CD1c-positive myeloid dendritic cell (primary cell): ENCODE results near the gene TKTL1.

ENCODE experiments used
- DNase-seq: peaks from one replicate; pipeline ENCODE4 v3.0.0-alpha.2; 2016; ENCODE audit errors: extremely low spot score

The TKTL1 gene

DNA sequence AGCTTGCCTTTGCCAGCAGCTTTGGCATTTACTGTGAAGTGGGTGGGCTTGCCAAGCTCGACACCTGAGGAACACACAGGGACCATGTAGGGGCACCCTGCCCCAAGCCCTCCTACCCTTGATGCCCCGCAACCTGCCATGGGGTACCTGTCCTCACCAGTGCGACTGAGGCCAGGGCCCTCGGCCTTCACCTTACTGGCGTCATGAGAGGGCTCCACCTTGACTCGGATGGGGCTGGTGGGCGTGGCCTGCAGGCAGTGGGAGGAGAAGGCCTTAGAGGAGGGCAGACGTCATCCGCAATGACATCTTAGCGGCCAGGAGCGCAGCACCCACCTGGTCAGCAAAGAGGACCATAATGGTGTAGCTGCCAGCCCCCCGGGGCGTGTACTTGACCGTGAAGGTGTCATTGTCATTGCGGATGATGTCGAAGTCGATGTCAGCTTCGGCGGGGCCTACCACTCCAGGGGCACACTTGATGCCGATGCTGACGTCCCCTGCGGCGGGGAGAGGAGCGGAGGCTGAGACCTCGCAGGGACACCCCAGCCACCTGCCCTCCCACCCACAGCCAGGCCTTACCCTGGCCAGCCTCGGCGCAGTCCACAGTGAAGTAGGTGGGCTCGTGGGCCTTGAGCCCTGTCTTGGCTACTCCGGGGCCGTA, 66.6 kb downstream of the TKTL1 start:
- DNase-seq = no peak

DNA sequence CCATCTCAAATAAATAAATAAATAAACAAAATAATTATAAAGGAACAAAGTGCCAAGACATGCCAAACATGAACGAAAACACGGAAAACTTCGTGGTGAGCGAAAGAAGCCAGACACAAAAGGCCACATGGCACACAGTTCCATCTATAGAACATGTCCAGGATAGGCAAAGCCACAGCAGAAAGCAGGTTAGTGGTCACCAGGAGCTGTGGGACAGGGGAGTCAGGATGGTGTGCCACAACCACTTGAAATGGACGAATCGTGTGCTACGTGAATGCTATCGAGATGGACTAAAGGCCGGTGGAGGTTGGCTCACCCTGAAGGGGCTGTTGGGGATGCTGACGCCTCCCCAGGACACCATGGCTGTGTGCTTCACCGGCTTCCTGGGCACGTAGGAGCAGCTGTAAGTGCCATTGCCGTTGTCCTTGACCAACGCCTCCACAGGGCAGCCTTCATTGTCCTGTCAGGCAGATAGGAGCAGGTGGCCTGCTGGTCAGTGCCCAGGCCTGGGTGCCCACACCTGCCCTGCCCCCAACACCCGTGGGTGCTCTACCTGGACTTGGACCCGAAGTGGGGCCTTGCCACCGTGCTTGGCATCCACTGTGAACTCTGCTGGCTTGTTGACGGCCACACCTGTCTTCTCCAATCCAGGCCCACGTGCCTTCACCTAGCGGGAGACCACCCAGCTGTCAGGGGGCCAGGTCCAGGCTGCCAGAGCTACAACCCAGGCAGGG, 68.3 kb downstream of the TKTL1 start:
- DNase-seq = no peak

DNA sequence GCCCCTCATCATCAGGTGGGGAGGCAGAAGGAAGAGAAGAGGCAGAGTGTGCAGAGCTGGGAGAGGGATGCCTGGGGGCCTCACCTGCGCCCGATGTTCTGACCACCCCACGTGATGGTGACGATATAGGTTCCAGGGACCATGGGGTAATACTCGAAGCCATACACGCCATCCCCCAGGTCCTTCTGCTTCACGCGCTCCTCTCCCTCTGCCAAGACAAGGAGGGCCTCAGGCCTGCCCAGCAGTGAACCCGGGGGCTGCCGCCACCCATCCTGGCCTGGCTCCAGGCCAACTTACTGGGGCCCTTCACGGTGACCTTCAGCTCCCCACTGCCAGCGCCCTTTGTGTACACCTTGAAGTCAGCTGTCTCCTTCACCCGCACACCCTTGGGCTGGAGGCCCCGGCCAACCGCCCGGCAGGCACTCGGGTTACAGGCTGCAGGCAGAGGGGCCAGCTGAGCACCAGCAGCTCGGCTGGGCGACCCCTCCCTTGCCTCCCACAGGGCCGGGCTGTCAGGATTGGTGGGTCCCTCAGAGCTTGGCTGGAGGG, 69.5 kb downstream of the TKTL1 start:
- no peak for DNase-seq

DNA sequence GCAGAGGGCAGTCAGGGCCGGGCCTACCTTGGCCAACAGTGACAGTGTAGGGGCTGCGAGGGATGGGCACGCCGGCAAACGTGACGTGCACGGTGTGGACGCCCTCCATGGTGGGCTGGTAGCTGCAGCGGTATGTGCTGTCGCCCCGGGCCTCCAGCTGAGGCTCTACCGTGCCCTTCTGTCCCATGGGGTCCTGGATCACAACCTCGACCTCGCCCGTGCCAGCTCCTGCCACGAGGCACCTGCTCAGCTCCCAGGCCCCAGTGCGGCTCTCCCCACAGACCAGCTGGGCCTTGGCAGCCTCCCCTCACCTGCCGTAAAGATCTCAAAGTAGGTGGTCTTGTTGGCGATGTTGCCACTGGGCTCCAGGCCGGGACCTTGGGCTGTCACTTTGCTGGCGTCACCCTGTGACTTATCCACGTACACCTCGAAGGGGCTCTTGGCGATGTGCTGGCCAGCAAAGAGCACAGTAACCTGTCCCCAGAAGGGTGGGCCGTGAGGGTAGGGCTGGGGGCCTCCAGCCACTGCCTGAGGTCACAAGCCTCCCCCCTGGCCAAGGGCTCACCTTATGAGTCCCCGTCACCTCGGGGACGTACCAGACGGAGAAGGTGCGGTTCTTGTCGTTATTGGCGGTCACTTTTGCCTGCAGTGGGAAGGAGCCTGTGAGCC, 70.5 kb downstream of the TKTL1 start:
- DNase-seq = no peak

DNA sequence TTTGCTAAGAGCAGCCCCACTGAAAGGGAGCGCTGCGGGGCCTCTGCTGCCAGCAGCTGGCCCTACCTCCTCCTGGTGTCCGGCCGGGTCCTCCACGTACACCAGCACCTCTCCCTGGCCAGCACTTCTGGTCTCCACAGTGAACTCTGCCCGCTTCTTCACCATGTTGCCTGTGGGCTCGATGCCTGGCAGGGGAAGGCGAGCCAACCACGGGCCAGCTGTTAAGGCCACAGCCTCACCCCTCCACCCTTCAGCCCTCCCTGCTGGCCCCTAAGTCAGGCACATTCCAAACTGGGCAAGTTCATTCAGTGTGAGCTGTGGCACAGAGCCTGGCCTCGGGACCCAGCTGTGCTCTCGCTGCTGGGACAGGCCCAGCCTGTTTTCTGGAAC, 71.1 kb downstream of the TKTL1 start:
- no peak for DNase-seq

DNA sequence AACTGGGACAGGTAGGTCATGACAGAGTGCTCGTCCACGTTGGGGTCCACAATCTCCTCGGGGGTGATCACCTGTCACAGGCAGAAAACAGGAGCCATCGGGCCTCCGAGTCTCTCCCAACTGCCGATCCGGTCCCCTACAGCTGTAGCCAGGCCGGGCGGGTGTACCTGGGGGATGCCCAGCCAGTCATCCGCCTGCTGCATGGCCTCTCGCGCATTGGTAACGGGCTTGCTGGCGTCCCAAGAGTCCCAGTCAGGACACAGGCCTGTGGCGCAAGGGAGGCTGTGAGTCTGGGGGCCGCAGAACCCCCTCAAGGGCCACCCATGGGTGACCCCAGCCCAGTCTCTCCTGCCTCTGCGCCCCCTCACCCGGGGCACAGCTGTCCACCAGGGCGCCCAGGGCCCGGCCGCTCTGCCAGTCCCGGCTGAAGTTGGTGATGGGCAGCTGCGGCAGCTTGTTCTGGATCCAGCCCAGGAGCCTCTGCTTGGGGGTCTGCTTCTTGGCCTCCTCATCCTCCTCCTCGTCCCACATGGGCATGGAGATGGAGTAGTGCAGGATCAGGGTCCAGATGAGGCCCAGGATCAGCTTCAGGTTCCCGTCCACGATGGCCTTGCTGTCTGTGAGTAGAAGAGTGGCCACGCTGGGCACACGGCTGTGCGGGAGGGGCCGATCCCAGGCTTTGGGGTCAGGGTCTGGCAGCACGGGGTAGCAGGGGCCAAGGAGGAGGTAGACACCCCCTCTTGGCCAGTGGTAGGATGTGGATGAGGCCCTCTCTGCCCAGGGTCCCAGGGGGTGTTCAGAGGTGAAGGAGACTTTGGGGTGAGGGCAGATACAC, 72.1 kb downstream of the TKTL1 start:
- no peak for DNase-seq

DNA sequence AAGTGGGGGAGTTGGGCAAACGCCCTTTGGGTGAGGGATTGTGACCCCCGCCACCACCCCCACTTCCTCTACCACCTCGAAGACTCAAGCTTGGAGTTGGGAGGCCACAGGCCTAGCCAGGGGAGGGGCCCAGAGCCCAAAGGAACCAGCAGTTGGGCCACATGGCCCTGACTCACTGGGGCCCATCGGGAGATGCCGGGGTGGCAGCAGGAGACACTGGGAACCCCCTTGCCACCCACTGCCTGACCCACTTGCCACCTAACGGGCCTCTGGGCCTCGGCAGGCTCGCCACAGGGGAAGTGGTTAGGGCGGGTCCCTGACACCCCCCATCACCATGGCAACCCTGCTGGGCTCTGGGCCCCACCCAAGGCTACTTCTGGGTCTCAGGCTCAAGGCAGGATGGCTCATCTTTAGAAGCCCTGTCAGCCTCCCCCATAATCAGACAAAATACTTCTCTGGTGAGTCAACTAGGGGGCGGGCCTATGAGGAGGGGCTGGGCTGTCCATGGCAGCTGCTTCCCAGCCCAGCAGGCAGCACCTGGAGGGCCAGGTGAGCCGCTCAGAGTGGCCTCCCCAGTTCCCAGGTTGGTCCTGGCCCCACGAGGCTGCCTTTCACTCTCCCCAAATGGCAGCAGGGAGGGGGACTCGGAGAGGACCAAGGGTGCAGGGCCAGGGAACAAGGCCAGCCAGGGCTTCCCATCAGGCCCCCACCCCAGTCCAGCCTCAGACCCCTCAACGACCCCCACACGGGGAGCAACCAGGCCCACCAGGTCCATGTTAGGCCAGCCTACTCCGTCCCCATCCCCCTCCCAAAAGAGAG, 73.2 kb downstream of the TKTL1 start:
- peak; percentile 95 for DNase-seq

DNA sequence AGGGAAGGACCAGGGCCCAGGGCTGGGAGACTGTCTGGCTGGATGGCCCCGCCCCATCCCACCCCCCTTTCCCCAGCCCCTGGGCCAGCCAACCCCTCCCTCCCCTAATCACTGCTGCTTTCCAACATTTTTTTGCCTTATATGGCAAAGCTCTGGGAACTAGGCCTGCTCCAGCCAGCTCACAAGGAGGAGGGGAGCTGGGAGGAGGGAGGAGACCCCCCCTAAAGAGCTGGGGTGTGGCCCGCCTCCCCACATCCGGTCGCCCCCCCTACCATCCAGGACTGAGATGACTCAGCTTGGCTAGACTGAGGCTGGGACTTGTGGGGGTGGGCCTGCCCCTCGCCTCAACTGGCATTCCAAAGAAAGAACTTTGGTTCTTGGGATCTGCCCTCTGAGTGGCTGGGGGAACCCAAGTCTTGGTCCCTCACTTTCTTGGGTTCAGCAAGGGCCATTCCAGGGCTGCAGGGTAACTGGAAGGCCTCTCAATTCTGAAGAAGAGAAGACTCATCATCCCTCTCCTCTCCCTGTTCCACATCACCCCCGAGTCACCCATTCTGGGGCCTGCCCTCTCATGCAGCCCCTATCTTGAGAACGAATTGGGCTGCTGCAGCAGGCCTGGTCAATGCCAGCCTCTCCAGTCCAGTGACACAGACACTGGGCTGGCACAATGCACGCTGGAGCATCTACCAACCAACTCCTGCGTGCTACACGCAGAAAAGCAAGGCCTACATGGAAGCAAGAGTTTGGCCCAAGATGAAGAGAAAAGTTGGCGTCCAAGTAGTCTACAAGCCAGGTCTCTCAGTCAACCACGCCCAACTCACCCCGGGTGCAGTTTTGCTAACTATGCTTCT, 74.1 kb downstream of the TKTL1 start:
- DNase-seq = peak; percentile 71

DNA sequence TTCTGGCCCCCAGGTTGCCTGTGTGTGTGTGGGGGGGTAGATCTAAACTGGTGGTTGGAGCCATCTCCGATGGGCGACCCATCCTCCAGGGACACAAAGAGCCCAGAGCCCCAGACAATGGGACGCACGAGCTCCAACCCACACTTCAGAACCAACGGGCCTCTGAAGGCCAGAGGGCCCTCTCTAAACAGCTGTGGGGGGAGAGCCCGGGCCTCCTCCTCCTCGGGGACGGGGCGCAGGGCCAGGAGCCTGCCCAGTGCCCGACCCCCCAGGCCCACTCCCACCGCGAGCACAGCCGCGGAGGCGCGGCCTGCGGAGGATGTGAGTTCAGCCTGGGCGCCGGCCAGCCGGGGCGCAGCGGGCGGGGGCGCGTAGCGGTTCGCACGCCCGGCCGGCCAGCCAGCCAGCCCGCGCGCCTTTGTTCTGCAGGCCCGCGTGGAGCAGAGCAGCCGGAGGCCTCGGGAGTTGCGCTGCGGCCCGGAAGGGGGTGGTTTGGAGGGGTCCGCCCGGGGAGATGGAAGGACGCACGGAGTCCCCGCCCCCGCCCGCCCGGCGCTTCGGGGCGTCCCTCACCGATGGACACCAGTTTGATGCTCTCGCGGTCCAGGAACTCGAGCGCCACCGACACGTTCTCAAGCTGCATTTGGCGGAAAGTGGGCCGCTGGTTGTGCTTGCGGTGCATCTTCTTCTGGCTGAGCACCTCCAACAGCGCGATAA, 74.9 kb downstream of the TKTL1 start:
- DNase-seq = no peak

DNA sequence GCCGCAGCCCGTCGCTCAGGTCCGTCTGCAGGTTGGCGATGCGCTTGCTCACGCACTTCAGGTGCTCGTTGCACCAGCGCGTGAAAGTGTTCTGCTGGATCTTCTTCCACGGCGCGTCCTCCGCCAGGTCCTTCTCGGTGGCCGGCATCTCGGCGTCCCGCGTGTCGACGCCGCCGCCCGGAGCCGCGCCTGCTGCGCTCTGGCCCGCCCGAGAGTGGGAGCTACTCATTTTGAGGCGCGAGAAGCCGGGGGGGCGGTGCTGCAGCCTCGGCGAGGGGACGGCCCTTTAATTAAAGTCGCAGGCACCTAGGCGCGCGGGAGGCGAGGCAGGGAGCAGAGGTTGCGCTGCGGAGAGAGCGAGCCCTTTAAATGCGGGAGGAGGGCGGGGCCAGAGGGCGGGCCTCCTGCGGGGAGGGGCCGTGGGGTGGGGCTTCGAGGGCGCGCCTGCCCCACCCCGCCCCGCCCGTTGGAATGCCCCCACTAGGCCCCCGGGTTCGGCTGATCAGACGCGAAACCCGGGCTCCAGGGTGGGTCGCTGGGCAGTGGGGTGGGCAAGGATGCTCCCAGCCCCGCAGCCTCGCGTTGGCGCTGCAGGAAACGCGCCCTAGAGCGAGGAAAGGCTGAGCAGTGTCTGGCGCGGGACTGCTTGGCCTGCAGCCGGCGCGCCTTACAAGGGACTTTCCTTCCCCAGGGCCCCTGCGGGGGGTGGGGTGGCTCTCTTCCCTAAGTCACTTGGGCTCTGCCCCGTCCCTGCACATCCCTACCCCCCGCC, 75.6 kb downstream of the TKTL1 start:
- peak; percentile 95 for DNase-seq

DNA sequence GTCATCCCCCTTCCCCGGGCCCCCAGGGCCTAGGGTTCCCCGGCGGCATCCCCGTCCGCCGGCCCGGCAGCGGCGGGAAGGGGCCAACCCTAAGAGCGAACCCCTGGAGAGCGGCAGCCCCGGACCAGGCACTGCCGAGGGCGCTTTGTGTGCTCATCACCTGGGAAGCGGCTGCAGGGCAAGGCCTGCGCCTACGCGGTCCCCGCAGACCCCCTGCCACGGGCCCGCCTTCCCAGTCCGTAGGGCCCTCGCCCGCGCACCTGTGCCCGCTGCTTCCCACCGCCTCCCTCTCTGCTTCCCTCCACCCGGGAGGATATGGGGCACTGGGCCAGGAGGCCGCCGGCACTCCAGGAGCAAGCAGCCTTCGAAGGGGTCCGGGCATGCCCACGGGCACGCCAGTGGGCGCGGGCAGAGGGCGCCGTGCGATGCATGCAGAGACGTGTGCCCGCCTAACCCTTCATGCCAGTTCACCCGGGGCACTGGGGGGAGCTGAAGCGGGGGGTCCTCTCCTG, 76.2 kb downstream of the TKTL1 start:
- DNase-seq = no peak

DNA sequence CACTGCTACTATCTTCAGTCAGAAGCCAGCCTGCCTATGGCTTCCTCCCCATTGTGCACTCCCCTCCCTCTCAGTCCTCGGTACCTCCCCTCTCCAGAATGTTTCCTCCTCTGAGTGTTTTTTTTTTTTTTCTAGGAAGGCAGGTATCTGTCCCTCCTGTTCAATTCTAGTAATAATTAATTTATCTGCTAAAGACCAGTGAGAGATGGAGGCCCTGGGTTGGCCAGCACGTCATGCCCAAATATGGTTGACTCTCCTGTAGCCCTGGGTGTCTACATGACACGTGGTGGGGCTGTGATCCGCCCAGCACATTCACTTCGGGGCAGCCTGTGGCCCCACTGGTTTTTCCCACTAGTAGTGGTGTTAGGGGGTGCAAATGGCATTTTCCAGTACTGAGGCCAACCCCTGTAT, 77.0 kb downstream of the TKTL1 start:
- DNase-seq = peak; percentile 26

DNA sequence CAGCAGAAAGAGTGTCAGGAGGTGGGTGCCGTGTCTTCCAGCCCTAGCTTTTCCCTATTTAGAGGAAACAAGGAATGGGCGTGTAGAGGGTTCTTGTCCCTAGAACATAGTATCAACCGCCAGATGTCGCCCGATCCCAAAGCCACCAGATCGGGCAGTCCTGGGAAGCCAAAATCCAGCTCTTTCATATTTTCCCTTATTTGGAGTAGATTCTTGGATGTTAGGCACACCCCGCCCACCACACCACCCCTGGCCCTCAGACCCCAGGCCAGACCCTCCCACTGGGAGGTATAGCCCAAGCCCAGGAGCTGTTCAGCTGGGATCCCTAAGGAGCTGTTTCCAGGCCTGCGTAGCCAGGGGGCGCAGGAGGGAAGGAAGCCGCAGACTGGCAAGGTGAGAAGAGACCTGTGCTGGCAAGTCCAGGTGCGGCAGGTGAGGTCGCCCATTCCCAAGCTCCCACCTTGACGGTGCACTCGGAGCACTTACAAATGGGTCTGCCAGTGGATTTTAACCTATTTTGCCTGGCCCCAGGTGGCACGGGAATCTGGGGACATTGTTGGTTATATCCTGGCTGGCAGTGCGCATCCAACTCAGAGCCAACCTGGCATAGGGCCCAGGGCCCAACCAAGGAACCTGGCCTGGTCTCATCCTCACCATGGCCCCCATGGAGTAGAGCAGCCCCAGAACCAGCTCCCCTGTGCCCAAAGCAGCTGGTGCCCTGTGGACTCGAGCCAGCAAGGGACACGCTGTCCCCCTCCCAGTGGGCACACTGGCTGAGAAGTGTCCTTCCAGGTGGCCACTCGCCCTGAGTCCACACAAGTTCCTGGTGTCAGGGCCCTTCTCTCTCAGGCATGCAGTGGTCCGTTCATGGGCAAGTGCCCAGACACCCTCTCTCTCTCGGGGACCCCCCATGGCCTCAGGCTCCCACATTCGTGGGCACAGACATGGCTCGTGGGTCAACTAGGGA, 78.0 kb downstream of the TKTL1 start:
- DNase-seq = peak; percentile 57

DNA sequence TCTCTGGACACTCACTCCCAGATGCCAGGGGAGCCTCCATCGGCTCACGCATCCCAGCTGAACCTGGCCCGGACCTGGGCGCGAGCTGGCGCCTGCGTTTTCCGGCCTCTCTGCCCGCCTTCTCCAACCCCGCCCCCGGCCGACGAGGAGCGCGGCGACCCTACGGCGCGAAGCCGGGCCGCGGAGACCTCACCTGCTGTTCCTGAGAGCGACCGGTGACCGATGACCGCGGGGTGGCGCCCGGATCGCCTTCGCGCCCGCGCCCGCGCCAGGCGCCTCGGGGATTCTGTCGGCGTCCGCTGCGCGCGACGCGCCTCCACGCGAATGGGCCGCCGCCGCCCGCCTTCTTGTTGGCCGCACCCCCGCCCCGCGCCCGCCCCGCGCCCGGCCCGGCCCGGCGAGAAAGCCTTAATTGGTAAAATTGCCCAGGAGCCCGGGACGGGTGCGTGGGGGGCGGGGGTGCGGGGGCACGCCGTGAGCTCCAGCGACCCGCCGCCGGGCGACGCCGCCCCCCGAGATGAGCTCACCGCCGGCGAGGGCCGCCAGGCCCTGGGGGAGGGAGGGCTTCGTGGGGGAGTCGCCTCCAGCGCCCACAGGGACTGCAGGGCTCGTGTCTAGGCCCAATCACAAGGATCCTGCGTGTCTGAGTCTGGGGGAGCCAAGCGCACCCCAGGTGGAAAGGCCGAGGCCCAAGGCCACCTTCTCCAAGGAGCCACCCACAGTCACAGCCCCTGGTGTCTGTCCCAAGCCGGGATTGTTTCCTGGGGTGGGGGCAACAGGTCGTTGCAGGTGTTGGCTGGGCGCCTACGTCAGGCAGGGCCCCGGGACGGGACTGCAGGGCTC, 78.9 kb downstream of the TKTL1 start, which contains the start of gene FLNA:
Gene FLNA (minus strand): TSS at position 322 of the 843 bp plus-strand sequence. CDS start 3,389 bp downstream, outside the sequence.
- peak; percentile 45 for DNase-seq

DNA sequence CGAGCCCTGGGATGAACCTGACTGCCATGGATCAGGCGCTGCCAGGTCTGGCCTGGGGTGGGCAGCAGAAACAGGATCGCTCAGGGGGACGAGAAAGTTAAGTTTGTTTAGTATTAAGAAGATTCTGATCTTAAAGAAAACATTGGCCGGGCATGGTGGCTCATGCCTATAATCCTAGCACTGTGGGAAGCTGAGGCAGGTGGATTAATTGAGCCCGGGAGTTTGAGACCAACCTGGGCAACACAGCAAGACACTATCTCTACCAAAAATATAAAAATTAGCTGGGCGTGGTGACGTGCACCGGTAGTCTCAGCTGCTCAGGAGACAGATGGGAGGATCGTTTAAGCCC, 79.5 kb downstream of the TKTL1 start:
- no peak for DNase-seq

DNA sequence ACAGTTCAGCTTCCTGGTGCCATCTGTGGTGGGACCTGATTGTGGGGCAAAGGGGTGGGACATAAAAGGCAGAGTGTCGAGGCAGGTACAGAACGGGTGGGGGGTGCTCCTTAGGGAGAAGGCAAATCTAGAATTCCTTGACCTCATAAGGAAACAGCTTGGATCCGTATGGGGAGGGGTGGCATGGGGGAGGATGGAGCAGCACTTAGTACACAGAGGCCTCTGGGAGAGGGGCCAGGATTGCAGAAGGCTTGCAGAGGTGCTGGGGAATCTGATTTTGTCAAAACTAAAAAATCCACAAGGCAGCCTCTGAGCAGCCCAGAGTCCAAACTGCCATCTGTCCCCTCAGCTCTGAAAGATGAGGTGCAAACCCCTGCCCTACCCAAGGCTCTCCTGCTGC, 81.2 kb downstream of the TKTL1 start:
- DNase-seq = no peak
